ENCODE measurements around the gene TEX36. TPM values are rescaled to one million over a fixed set of nuclear protein-coding genes. Genes with fewer than 3 reads are reported as not detected.

Gene TEX36, protein sequence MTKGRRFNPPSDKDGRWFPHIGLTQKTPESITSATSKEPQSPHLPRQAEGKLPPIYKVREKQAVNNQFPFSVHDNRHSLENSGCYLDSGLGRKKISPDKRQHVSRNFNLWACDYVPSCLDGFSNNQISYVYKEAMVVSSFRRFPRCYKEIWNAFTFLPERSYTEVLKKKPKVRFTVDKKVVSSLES
- total RNA-seq (2021; ENCODE audit: unreplicated experiment): 0.25 TPM
- polyA plus RNA-seq (2012): 0.25 TPM in 1 of 2 replicates, not detected in the other
- percentile 26 among the genes with signal in this experiment for Bru-seq, nascent RNA
- BruChase-seq, experiment 1, labeled RNA remaining after a 6-hour chase: percentile 22 among the genes with signal in this experiment
- percentile 22 among the genes with signal in this experiment for BruChase-seq, experiment 2, labeled RNA remaining after a 2-hour chase
- long read RNA-seq, partial matches to known transcripts: 0 of 1 reads
- long read RNA-seq, other reads (novel, unspliced or antisense): 1 of 1 reads

DNA sequence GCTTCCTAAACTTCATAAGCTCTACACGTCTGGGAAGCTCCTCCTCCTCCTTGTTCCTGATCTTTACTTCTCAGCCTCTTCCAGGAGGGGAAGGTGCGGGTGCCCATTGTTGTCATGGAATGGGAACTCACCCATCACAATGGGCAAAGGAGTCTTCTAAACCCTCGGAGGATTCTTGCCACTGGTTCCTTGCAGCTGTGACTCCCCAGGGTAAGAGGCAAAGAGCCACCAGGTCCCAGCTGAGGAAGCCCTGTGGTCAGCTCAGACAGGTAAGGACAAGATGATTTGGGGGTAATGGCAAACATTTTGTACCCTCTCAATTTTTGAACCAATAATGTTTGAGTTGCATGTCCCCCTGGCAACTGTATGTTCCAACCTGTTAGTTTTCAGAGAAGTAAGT, at the start of gene TEX36:
Gene TEX36 (minus strand): TSS at position 101 of the 400 bp plus-strand sequence. CDS start 174 bp downstream, outside the sequence.
- POLR2A ChIA-PET: no interaction called here
- no peak within 1 kb of the TSS for H3K4me3 ChIP-seq (replicated peaks in 1 of 2; ENCODE audit: low read depth in 1 of 2, low read length in 2 of 2)
- H4K20me1 ChIP-seq (ENCODE audit: insufficient read depth): no peaks in the 10 kb centered on the region
- no peaks in the 10 kb centered on the region for H3K27me3 ChIP-seq (ENCODE audit: insufficient read depth, low read length)
- no peaks in the 10 kb centered on the region for H3K9me3 ChIP-seq (ENCODE audit: control insufficient read depth in 1 of 2, insufficient read depth in 1 of 2, low read depth in 1 of 2, low read length in 2 of 2)
- H3K9ac ChIP-seq (ENCODE audit: low read length): no peak within 1 kb of the TSS
- intact Hi-C loops (cut with micrococcal nuclease): no loop called here
- TF ChIP-seq CEBPB (IDR thresholded peaks at IDR 0.05; ENCODE audit: low read depth) (no peak), FOSL1 (IDR thresholded peaks at IDR 0.05; ENCODE audit: low read depth) (no peak), ZNF274 (IDR thresholded peaks at IDR 0.05; ENCODE audit: low read depth, low read length) (no peak), POLR2A (IDR thresholded peaks at IDR 0.05; ENCODE audit: borderline replicate concordance, extremely low read depth, insufficient read depth, insufficient read length) (no peak), CBX3 (IDR thresholded peaks at IDR 0.05; ENCODE audit: low read depth) (no peak), ELF1 (IDR thresholded peaks at IDR 0.05; ENCODE audit: borderline replicate concordance, low read depth) (no peak), TCF7L2 (IDR thresholded peaks at IDR 0.05; ENCODE audit: borderline replicate concordance, extremely low read depth, insufficient read depth, insufficient read length) (no peak), EZH2 (IDR thresholded peaks at IDR 0.05) (no peak), SP1 (IDR thresholded peaks at IDR 0.05; ENCODE audit: low read depth) (no peak)
- TF ChIP-seq, protein P1, sequence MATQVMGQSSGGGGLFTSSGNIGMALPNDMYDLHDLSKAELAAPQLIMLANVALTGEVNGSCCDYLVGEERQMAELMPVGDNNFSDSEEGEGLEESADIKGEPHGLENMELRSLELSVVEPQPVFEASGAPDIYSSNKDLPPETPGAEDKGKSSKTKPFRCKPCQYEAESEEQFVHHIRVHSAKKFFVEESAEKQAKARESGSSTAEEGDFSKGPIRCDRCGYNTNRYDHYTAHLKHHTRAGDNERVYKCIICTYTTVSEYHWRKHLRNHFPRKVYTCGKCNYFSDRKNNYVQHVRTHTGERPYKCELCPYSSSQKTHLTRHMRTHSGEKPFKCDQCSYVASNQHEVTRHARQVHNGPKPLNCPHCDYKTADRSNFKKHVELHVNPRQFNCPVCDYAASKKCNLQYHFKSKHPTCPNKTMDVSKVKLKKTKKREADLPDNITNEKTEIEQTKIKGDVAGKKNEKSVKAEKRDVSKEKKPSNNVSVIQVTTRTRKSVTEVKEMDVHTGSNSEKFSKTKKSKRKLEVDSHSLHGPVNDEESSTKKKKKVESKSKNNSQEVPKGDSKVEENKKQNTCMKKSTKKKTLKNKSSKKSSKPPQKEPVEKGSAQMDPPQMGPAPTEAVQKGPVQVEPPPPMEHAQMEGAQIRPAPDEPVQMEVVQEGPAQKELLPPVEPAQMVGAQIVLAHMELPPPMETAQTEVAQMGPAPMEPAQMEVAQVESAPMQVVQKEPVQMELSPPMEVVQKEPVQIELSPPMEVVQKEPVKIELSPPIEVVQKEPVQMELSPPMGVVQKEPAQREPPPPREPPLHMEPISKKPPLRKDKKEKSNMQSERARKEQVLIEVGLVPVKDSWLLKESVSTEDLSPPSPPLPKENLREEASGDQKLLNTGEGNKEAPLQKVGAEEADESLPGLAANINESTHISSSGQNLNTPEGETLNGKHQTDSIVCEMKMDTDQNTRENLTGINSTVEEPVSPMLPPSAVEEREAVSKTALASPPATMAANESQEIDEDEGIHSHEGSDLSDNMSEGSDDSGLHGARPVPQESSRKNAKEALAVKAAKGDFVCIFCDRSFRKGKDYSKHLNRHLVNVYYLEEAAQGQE (IDR thresholded peaks at IDR 0.05; ENCODE audit: low read depth): no peak
- TF ChIP-seq, protein P2, sequence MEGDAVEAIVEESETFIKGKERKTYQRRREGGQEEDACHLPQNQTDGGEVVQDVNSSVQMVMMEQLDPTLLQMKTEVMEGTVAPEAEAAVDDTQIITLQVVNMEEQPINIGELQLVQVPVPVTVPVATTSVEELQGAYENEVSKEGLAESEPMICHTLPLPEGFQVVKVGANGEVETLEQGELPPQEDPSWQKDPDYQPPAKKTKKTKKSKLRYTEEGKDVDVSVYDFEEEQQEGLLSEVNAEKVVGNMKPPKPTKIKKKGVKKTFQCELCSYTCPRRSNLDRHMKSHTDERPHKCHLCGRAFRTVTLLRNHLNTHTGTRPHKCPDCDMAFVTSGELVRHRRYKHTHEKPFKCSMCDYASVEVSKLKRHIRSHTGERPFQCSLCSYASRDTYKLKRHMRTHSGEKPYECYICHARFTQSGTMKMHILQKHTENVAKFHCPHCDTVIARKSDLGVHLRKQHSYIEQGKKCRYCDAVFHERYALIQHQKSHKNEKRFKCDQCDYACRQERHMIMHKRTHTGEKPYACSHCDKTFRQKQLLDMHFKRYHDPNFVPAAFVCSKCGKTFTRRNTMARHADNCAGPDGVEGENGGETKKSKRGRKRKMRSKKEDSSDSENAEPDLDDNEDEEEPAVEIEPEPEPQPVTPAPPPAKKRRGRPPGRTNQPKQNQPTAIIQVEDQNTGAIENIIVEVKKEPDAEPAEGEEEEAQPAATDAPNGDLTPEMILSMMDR (IDR thresholded peaks at IDR 0.05 in 2 of 3, conservative IDR thresholded peaks at IDR 0.05 in 1 of 3; ENCODE audit: borderline replicate concordance in 1 of 3, insufficient read depth in 1 of 3, low read depth in 2 of 3, low read length in 2 of 3): no peak
- H3K27ac ChIP-seq (ENCODE audit: low read depth, low read length): no peak within 1 kb of the TSS
- no peaks in the 10 kb centered on the region for H3K79me2 ChIP-seq (ENCODE audit: insufficient read depth, low read length)
- RAD21 ChIA-PET (ENCODE audit: low non-redundant PET in 1 of 2, low total read pairs in 2 of 2, uncharacterized antibody in 2 of 2, unreplicated experiment in 2 of 2): no interaction called here
- H3K9me2 ChIP-seq (ENCODE audit: insufficient read depth): no peaks in the 10 kb centered on the region
- CTCF ChIA-PET: no interaction called here
- DNase-seq (ENCODE audit: low read depth, low spot score): no peak
- H3K4me2 ChIP-seq (ENCODE audit: low read length): no peak within 1 kb of the TSS
- no peaks in the 10 kb centered on the region for H3K4me1 ChIP-seq (ENCODE audit: control insufficient read depth in 1 of 2, insufficient read depth in 2 of 2, low read length in 2 of 2)
- no peaks in the 10 kb centered on the region for H3K36me3 ChIP-seq (ENCODE audit: control insufficient read depth in 1 of 2, insufficient read depth in 2 of 2, low read length in 2 of 2)
- no peak for ATAC-seq
- BruUV-seq (replicated peaks): no TSS peak
- no peak within 1 kb of the TSS for H2AFZ ChIP-seq (ENCODE audit: low read depth, low read length, poor library complexity, severe bottlenecking)

All from HCT116 (cell line).